Esophagus muscularis mucosa (tissue), 4 donors: ENCODE measurements around the gene GTF2E1. TPM values are rescaled to one million over a fixed set of nuclear protein-coding genes. Genes with fewer than 3 reads are reported as not detected.

Experiments used
- DNase-seq: peaks from one replicate; pipeline ENCODE4 v3.0.0-alpha.2; 2017; ENCODE audit errors: extremely low spot score
- H3K27ac ChIP-seq, 4 donors: fragments of 200-600 bp; sonication (generic); replicated peaks in 1 of 4; 1 replicate in 3 of 4; 2 replicates in 1 of 4; pipeline ENCODE4 v1.5.1; 2016 to 2019; ENCODE audit warnings: mild to moderate bottlenecking in 1 of 4
- H3K27me3 ChIP-seq, 4 donors: fragments of 200-600 bp; sonication (generic); one replicate each; pipeline versions ENCODE4 v1.5.1 to v1.6.0; 2016 to 2019
- H3K36me3 ChIP-seq, 4 donors: fragments of 200-600 bp; sonication (generic); one replicate each; pipeline ENCODE4 v1.5.1; 2016 to 2019
- H3K4me1 ChIP-seq, 4 donors: fragments of 200-600 bp; sonication (generic); one replicate each; pipeline ENCODE4 v1.5.1; 2016 to 2019
- H3K4me3 ChIP-seq, 4 donors: fragments of 200-600 bp; sonication (generic); 1 replicate in 2 of 4; 2 replicates in 2 of 4; pipeline ENCODE4 v1.5.1; 2016 to 2019; ENCODE audit warnings: mild to moderate bottlenecking in 4 of 4, moderate library complexity in 1 of 4
- H3K9me3 ChIP-seq, 4 donors: fragments of 200-600 bp; sonication (generic); 1 replicate in 3 of 4; 2 replicates in 1 of 4; pipeline ENCODE4 v1.5.1; 2016 to 2019
- EP300 ChIP-seq: sonication (generic); formaldehyde crosslinking; IDR thresholded peaks from one replicate; pipeline ENCODE4 v1.6.1; 2017; ENCODE audit warnings: antibody characterized with exemption
- POLR2A ChIP-seq: fragments of 450-650 bp; IDR thresholded peaks from one replicate; pipeline ENCODE4 v1.6.1; 2017; ENCODE audit warnings: antibody characterized with exemption, moderate library complexity, mild to moderate bottlenecking, low read depth
- POLR2AphosphoS5 ChIP-seq, 2 donors: sonication (generic); formaldehyde crosslinking; IDR thresholded peaks; one replicate each; pipeline ENCODE4 v1.6.1; 2017; ENCODE audit warnings: antibody characterized with exemption in 2 of 2
- WGBS: methylation state at CpG from one replicate; pipeline ENCODE4 v1.1.5; 2018; 5-methylcytosine and 5-hydroxymethylcytosine counted together
- intact Hi-C: fragments of 100-400 bp; cut with DNase I; formaldehyde crosslinking; loops from one replicate; pipeline ENCODE4 v1.15.1; 2023
- total RNA-seq, 4 donors: library from RNA; depleted of rRNA; stranded (reverse); fragments of >200 nt; gene quantifications; one replicate each; pipeline versions ENCODE4 v1.1.0 to v1.2.1, GENCODE V29; 2016
- TF ChIP-seq, protein P1 (sequence below), 3 experiments: fragments of 200-600 bp in 2 of 3; fragments of 450-650 bp in 1 of 3; sonication (generic) in 2 of 3; IDR thresholded peaks; one replicate each; pipeline ENCODE4 v1.5.1; 2017 to 2019; ENCODE audit warnings: antibody characterized with exemption in 3 of 3, mild to moderate bottlenecking in 2 of 3, moderate library complexity in 1 of 3

GTF2E1 gene
- total RNA-seq, 4 donors from 2014 or later, result 9.4 to 18.2 (median 13.9) TPM

DNA sequence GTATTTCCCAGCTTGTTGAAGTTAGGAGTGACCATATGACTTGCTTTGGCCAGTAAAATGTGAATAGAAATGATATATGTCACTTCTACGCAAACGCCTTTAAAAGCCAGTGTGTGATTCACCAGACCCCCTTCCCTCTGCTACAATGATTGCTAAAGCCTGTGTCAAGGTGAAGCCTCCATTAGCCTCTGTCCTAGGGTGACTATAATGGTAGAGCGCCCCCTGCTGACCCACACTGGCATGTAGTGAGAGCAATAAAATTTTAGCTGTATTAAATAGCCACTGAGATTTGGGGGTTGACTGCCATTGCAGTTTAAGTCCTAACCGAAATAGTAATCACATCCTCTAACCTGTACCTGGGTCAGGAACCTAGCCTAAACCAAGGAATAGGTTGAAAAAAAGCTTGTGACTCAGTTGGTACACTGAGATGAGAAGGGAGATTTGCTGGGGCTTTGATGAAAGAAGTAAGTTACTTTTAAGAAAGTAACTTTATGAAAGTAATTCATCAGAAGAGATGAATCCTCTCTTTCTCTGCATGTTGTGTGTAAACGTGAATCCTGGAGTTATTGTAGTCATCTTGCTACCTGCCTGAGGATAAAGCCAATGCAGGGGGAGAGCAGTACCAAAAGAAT, 52.6 kb downstream of the GTF2E1 start:
- no peak for TF ChIP-seq POLR2AphosphoS5 (IDR thresholded peaks at IDR 0.05)
- no peak for TF ChIP-seq POLR2A
- no peak for TF ChIP-seq EP300
- TF ChIP-seq, protein P1, sequence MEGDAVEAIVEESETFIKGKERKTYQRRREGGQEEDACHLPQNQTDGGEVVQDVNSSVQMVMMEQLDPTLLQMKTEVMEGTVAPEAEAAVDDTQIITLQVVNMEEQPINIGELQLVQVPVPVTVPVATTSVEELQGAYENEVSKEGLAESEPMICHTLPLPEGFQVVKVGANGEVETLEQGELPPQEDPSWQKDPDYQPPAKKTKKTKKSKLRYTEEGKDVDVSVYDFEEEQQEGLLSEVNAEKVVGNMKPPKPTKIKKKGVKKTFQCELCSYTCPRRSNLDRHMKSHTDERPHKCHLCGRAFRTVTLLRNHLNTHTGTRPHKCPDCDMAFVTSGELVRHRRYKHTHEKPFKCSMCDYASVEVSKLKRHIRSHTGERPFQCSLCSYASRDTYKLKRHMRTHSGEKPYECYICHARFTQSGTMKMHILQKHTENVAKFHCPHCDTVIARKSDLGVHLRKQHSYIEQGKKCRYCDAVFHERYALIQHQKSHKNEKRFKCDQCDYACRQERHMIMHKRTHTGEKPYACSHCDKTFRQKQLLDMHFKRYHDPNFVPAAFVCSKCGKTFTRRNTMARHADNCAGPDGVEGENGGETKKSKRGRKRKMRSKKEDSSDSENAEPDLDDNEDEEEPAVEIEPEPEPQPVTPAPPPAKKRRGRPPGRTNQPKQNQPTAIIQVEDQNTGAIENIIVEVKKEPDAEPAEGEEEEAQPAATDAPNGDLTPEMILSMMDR (IDR thresholded peaks at IDR 0.05), result peak; percentile 78 to 88 (median 82)
- no peak overlapping the region for H3K27ac ChIP-seq
- DNase-seq, result peak; percentile 95
- H3K4me3 ChIP-seq, result no peak overlapping the region
- H3K27me3 ChIP-seq, result no peaks in the 10 kb centered on the region
- H3K36me3 ChIP-seq, result no peaks in the 10 kb centered on the region
- H3K4me1 ChIP-seq, result no peaks in the 10 kb centered on the region
- no peaks in the 10 kb centered on the region for H3K9me3 ChIP-seq
- 32% methylated on average over 5 of the region's 5 CpGs for WGBS
- intact Hi-C loops, result loop anchor here (2.0 to 10.0 kb wide), 3 partner anchors 234 to 550 kb away; no protein-coding TSS in a partner anchor

DNA sequence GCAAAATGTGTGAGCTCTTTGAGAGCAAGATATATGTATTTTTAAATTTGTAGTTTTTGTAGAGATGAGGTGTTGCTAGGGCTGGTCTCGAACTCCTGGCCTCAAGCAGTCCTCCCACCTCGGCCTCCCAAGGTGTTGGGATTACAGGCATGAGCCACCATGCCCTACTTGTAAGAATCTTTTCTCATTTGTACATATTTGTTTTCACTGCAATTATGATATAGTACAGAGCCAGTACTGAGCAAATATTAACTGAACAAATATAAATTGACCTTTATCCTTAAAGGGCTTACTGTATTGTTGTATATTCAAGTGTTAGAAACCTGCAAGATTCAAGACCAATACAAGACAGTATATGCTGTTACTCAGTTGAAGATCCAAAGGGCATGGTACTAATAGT, 53.4 kb downstream of the GTF2E1 start:
- whole genome bisulfite sequencing, result 52% methylated on average over 2 of the region's 2 CpGs

DNA sequence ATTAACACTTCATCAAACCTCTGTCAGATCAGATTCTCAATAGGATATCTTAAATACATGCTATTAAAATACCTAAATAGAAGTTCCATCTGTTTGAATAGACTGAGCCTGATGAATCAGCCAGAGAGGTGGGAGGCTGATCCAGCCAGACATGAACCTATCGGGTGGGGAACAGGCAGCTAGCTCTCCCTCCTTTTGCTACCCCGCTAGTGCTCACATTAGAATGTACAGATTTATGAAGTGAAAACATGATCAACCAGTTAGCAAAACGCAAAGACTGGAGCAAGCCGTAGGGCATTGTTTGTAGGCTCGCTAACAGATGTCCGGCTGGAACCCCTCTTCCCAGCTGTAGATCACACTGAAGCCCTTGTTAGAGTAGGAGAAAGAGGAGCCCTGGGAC, 54.4 kb downstream of the GTF2E1 start:
- DNase-seq, result no peak
- Histone ChIP-seq H3K9me3 (no peaks in the 10 kb centered on the region), H3K27ac (no peak overlapping the region), H3K27me3 (no peaks in the 10 kb centered on the region), H3K36me3 (no peaks in the 10 kb centered on the region), H3K4me3 (no peak overlapping the region), H3K4me1 (no peaks in the 10 kb centered on the region)
- 85% methylated on average over 6 of the region's 6 CpGs for WGBS
- no peak for TF ChIP-seq EP300
- TF ChIP-seq POLR2A, result no peak
- no peak for TF ChIP-seq POLR2AphosphoS5 (IDR thresholded peaks at IDR 0.05)
- intact Hi-C loops, result loop anchor here (10.0 kb wide), 2 partner anchors 382 to 552 kb away; no protein-coding TSS in a partner anchor

More for the DNA sequence above, 53.4 kb downstream of the GTF2E1 start:
- no peaks in the 10 kb centered on the region for H3K4me1 ChIP-seq
- no peaks in the 10 kb centered on the region for H3K9me3 ChIP-seq
- no peak overlapping the region for H3K27ac ChIP-seq
- intact Hi-C loops, result loop anchor here (2.0 to 10.0 kb wide), 3 partner anchors 235 to 551 kb away; no protein-coding TSS in a partner anchor
- no peak for TF ChIP-seq POLR2A
- TF ChIP-seq, protein P1 (IDR thresholded peaks at IDR 0.05), result no peak
- no peak for TF ChIP-seq EP300
- TF ChIP-seq POLR2AphosphoS5 (IDR thresholded peaks at IDR 0.05), result no peak
- no peak overlapping the region for H3K4me3 ChIP-seq
- no peak for DNase-seq
- no peaks in the 10 kb centered on the region for H3K36me3 ChIP-seq
- H3K27me3 ChIP-seq, result no peaks in the 10 kb centered on the region

DNA sequence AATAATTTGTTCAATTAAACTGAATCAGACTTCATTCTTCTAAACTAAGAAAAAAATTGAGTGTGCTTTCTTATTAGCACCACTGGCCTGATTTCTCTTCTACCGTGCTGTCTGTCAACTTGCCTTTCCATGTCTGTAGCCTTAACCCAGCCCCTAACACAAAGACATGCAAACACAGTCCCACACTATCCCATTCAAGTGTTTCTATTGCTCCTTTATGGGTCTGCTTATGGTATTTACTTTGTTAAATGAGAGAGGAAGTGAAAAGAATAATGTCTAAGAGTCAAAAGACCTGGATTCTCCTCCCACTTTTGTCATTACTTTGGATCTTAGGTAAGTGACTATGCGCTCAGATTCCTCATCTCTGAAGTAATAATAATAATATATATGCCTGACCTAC, 55.3 kb downstream of the GTF2E1 start:
- H3K27ac ChIP-seq, result no peak overlapping the region
- H3K9me3 ChIP-seq, result no peaks in the 10 kb centered on the region
- no peak overlapping the region for H3K4me3 ChIP-seq
- H3K36me3 ChIP-seq, result no peaks in the 10 kb centered on the region
- DNase-seq, result no peak
- TF ChIP-seq, protein P1 (IDR thresholded peaks at IDR 0.05), result no peak
- TF ChIP-seq EP300, result no peak
- TF ChIP-seq POLR2AphosphoS5 (IDR thresholded peaks at IDR 0.05), result no peak
- no peak for TF ChIP-seq POLR2A
- no peaks in the 10 kb centered on the region for H3K27me3 ChIP-seq
- intact Hi-C loops, result loop anchor here (10.0 kb wide), 2 partner anchors 383 to 553 kb away; no protein-coding TSS in a partner anchor
- 88% methylated on average over 2 of the region's 2 CpGs for WGBS
- no peaks in the 10 kb centered on the region for H3K4me1 ChIP-seq

DNA sequence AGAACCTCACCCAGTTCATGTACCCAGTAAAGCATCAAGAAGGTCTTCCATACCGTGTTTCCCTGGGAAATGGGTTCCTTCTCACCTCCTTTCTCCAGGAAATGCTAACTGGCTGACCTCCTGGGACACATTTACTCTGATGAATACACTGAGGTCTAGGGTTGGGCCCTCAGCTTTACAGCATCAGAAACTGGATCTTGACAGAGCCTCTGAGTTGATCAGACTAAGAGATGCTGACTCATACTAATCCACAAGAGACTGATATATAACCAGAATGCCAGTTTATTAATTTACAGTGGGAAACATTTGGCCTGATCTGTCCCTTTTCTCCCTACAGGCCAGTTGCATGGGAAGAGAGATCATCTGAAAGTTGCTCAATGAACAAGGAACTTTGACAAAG, 55.8 kb downstream of the GTF2E1 start:
- no peaks in the 10 kb centered on the region for H3K9me3 ChIP-seq
- H3K36me3 ChIP-seq, result no peaks in the 10 kb centered on the region
- no peaks in the 10 kb centered on the region for H3K27me3 ChIP-seq
- intact Hi-C loops, result loop anchor here (10.0 kb wide), 2 partner anchors 384 to 554 kb away; no protein-coding TSS in a partner anchor
- no peak overlapping the region for H3K27ac ChIP-seq
- no peaks in the 10 kb centered on the region for H3K4me1 ChIP-seq
- no peak for DNase-seq
- 94% methylated on average over 1 of the region's 1 CpG for WGBS
- no peak overlapping the region for H3K4me3 ChIP-seq
- TF ChIP-seq POLR2A (no peak), POLR2AphosphoS5 (IDR thresholded peaks at IDR 0.05) (no peak)
- TF ChIP-seq, protein P1 (IDR thresholded peaks at IDR 0.05), result no peak
